ENCODE results near the gene CEP76.

DNA sequence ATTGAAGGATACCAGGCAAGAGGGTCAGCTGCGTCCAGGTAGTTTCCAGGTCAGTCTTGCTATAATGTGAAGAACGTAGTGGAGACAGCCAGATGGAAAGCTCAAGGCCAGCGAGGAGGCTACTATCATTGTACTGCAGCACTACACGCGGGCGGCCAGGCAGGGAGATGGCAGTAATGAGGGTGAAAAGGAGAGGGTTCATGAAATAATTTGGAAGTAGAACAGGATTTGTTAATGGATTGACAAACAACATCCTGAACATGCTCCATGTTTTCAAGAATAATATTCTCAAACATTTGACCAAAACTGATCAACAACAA lies 61.7 kb downstream of the CEP76 start:
- no peak for TF ChIP-seq POLR2AphosphoS5 (IDR thresholded peaks at IDR 0.05; ENCODE audit: insufficient read depth in 1 of 2, low read depth in 1 of 2)
- TF ChIP-seq, protein P1, sequence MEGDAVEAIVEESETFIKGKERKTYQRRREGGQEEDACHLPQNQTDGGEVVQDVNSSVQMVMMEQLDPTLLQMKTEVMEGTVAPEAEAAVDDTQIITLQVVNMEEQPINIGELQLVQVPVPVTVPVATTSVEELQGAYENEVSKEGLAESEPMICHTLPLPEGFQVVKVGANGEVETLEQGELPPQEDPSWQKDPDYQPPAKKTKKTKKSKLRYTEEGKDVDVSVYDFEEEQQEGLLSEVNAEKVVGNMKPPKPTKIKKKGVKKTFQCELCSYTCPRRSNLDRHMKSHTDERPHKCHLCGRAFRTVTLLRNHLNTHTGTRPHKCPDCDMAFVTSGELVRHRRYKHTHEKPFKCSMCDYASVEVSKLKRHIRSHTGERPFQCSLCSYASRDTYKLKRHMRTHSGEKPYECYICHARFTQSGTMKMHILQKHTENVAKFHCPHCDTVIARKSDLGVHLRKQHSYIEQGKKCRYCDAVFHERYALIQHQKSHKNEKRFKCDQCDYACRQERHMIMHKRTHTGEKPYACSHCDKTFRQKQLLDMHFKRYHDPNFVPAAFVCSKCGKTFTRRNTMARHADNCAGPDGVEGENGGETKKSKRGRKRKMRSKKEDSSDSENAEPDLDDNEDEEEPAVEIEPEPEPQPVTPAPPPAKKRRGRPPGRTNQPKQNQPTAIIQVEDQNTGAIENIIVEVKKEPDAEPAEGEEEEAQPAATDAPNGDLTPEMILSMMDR (IDR thresholded peaks at IDR 0.05): no peak

Measured in vagina (tissue), 2 donors.